Colonic mucosa (tissue), 4 donors: ENCODE measurements around the gene CWC27. TPM values are rescaled to one million over a fixed set of nuclear protein-coding genes. Genes with fewer than 3 reads are reported as not detected.
"Not testable (repeated sequence)": the region's sequence is repeated elsewhere in the genome, so short reads cannot be mapped to it uniquely, and the experiment has no call there.

Experiments
- DNase-seq: peaks from one replicate; pipeline ENCODE4 v3.0.0-alpha.2; 2020
- H3K27ac ChIP-seq: fragments of 200-600 bp; one replicate; pipeline ENCODE4 v1.8.0; 2021
- H3K27me3 ChIP-seq: fragments of 200-600 bp; one replicate; pipeline ENCODE4 v1.8.0; 2021
- H3K36me3 ChIP-seq: fragments of 200-600 bp; one replicate; pipeline ENCODE4 v1.8.0; 2021
- H3K4me1 ChIP-seq: fragments of 200-600 bp; one replicate; pipeline ENCODE4 v1.8.0; 2021; ENCODE audit warnings: mild to moderate bottlenecking
- H3K4me3 ChIP-seq: fragments of 200-600 bp; one replicate; pipeline ENCODE4 v1.8.0; 2021
- H3K9ac ChIP-seq, 2 donors: one replicate each; pipeline ENCODE4 v1.7.0; 2013; ENCODE audit warnings: control low read depth in 2 of 2, low read depth in 2 of 2, low read length in 2 of 2
- H3K9me3 ChIP-seq: fragments of 200-600 bp; one replicate; pipeline ENCODE4 v1.8.0; 2021
- CTCF ChIP-seq: fragments of 200-600 bp; IDR thresholded peaks from one replicate; pipeline ENCODE4 v1.8.0; 2022; ENCODE audit warnings: antibody characterized with exemption, mild to moderate bottlenecking
- intact Hi-C: fragments of 100-400 bp; cut with DNase I; formaldehyde crosslinking; loops from one replicate; pipeline ENCODE4 v1.14.1; 2022
- total RNA-seq, 2 donors: library from RNA; stranded (reverse); fragmentation: NEBNext Ultra II Directional in 1 of 2; extraction: Animal tissue kit (Norgen Biotek cat#: 25700) in 1 of 2; gene quantifications; one replicate each; pipeline ENCODE4 v1.2.1, GENCODE V29; 2021
- donor health status: healthy.
- donor health status: DM: no; HTN: no; CAD: no.
- donor health status: DM: no; HTN: no; CAD: no.

CWC27 gene
- total RNA-seq, 2 donors from 2014 or later = 18.3 to 22.6 TPM

- no peaks in the 10 kb centered on the region for H3K9me3 ChIP-seq
- intact Hi-C loops = no loop called here
- H3K9ac ChIP-seq = no peak overlapping the region
- no peak overlapping the region for H3K4me3 ChIP-seq
- H3K36me3 ChIP-seq = no peaks in the 10 kb centered on the region
- no peaks in the 10 kb centered on the region for H3K4me1 ChIP-seq
- TF ChIP-seq CTCF = no peak
- no peaks in the 10 kb centered on the region for H3K27me3 ChIP-seq
- no peak for DNase-seq
- H3K27ac ChIP-seq = no peak overlapping the region
Measured at GRCh38 chr5:64827703-64828102, 59.0 kb downstream of the CWC27 start.

- H3K9ac ChIP-seq, intact Hi-C loops, H3K4me3 ChIP-seq, H3K4me1 ChIP-seq, H3K27me3 ChIP-seq, DNase-seq, H3K9me3 ChIP-seq, H3K27ac ChIP-seq, H3K36me3 ChIP-seq: not testable (repeated sequence)
Measured at GRCh38 chr5:64830650-64831049, 61.9 kb downstream of the CWC27 start.

GRCh38 chr5:64831996-64832395, 63.3 kb downstream of the CWC27 start:
- no peak for TF ChIP-seq CTCF
- intact Hi-C loops = no loop called here
- no peak for DNase-seq
- Histone ChIP-seq H3K27me3 (no peaks in the 10 kb centered on the region), H3K9ac (no peak overlapping the region), H3K27ac (no peak overlapping the region), H3K36me3 (no peaks in the 10 kb centered on the region), H3K4me1 (no peaks in the 10 kb centered on the region), H3K4me3 (no peak overlapping the region), H3K9me3 (no peaks in the 10 kb centered on the region)

- intact Hi-C loops = no loop called here
- no peak for DNase-seq
- Histone ChIP-seq H3K4me3 (no peak overlapping the region), H3K27ac (no peak overlapping the region), H3K9ac (no peak overlapping the region), H3K27me3 (no peaks in the 10 kb centered on the region), H3K9me3 (no peaks in the 10 kb centered on the region), H3K4me1 (no peaks in the 10 kb centered on the region), H3K36me3 (no peaks in the 10 kb centered on the region)
- TF ChIP-seq CTCF = no peak
Measured at GRCh38 chr5:64834037-64834436, 65.3 kb downstream of the CWC27 start.

GRCh38 chr5:64834611-64835010, 65.9 kb downstream of the CWC27 start:
- TF ChIP-seq CTCF = no peak
- no peak overlapping the region for H3K27ac ChIP-seq
- H3K9ac ChIP-seq = no peak overlapping the region
- intact Hi-C loops = no loop called here
- DNase-seq = no peak
- no peak overlapping the region for H3K4me3 ChIP-seq
- no peaks in the 10 kb centered on the region for H3K36me3 ChIP-seq
- no peaks in the 10 kb centered on the region for H3K4me1 ChIP-seq
- no peaks in the 10 kb centered on the region for H3K9me3 ChIP-seq
- H3K27me3 ChIP-seq = no peaks in the 10 kb centered on the region

GRCh38 chr5:64835266-64835665, 66.5 kb downstream of the CWC27 start:
- no peaks in the 10 kb centered on the region for H3K36me3 ChIP-seq
- intact Hi-C loops = no loop called here
- DNase-seq = no peak
- TF ChIP-seq CTCF = no peak
- no peaks in the 10 kb centered on the region for H3K27me3 ChIP-seq
- no peaks in the 10 kb centered on the region for H3K4me1 ChIP-seq
- no peak overlapping the region for H3K27ac ChIP-seq
- no peak overlapping the region for H3K4me3 ChIP-seq
- H3K9me3 ChIP-seq = no peaks in the 10 kb centered on the region
- H3K9ac ChIP-seq = no peak overlapping the region
